ENCODE data around the gene IKZF1.
"Not testable (repeated sequence)": the region's sequence is repeated elsewhere in the genome, so short reads cannot be mapped to it uniquely, and the experiment has no call there.

IKZF1 gene

DNA sequence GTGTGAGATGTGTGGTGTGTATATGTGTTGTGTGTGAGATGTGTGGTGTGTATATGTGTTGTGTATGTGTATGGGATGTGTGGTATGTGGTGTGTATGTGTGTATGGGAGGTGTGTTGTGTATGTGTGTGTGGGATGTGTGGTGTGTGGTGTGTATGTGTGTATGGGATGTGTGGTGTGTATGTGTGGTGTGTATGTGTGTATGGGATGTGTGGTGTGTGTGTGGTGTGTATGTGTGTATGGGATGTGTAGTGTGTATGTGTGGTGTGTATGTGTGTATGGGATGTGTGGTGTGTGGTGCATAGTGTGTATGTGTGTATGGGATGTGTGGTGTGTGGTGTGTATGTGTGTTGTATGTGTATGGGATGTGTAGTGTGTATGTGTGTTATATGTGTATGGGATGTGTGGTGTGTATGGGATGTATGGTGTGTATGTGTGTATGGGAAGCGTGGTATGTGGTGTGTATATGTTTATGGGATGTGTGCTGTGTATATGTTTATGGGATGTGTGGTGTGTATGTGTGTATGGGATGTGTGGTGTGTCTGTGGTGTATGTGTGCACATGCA, 30.8 kb downstream of the IKZF1 start:
- no peak for ATAC-seq

DNA sequence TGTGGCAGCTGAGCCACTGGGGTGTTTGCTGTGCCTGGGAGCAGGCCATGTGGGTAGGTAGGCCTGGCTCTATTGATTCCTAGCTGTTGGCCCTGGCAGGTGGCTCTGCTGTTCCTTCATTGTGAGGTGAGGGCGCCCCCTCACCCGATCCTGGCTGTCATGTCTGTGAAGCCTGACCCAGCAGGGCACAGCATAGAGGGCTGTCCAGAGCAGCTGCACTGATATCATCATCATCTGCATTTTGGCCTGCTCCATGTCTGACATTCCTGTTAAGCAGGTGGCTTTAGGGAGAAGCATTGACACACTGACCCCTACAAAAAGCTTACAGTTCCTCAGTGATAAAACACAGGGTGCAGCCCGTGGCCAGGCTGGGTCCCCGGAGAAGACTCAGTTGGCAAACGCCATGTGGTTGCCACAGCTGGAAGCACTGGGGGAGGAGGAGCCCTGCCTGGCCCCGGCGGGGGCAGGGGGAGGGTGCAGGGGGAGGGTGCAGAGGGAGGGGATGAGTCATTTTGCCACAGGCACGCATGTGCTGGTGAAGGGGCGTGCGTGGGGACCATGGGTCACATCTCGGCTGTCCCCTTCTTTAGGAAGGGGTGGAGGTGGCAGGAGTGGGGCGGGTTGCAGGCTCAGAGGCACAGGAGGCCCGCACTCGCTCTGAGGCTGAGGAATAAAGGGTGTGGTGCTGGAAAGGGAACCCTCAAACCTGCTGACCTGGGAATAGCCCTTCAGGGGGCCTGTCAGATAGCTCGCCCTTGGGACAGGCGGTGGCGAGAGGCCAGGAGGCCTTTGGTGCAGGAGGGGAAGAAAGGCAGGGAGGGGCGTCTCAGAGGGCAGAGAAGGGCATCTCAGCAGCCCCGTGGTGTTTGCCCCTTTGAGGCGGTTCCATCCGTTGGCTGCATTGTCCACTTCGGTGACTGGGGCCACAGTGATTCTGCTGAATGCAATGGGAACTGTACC, 31.6 kb downstream of the IKZF1 start:
- ATAC-seq = peak; percentile 39 to 51

DNA sequence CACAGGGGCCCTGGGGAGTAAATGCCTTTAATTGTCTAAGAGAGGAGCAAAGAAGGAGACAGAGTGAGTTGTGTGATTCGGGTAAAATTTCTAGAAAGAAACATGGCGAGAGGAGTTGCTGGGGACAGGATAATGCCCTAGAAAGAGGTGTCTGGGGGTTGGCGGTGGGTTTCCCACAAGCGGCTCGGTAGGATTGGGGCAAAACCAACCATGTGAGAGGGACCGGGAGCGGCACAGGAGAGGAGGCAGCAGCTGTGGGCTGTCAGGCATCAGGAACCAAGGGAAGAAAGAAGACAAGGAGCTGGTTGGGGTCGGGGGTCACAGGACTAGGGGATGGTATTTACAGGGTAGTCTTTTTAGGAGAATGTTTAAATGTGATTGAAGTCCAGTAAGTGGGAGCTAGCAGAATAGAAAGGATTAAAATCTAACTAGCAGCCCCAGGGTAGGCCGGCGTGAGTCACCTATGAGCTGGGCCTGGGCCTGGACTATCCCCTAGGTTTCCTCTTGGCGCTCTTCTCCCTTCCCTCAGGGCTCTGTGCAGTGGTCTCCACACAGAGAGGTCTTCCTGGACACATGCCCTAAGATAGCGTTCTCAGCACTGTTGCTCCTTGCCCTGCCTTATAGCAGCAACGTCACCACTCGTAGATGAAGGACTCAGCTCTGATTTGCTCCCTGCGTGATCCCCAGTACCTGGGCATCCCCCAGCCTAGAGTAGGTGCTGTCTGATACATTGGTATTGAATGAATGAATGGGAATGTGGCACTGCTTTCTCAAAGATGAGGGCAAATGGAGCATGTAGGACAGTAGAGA, 32.6 kb downstream of the IKZF1 start:
- peak in 1 of 2 donors; percentile 4 for ATAC-seq

DNA sequence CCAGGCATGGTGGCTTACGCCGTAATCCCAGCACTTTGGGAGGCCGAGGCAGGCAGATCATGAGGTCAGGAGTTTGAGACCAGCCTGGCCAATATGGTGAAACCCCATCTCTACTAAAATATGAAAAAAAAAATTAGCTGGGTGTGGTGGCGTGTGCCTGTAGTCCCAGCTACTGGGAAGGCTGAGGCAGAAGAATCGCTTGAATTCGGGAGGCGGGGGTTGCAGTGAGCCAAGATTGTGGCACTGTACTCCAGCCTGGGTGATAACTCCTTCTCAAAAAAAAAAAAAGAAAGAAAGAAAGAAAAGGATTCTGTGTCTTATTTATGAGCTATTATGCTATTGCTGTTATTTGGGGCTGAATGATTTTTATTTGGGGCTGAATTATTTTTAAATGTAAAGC, 35.0 kb downstream of the IKZF1 start:
- ATAC-seq = not testable (repeated sequence)

DNA sequence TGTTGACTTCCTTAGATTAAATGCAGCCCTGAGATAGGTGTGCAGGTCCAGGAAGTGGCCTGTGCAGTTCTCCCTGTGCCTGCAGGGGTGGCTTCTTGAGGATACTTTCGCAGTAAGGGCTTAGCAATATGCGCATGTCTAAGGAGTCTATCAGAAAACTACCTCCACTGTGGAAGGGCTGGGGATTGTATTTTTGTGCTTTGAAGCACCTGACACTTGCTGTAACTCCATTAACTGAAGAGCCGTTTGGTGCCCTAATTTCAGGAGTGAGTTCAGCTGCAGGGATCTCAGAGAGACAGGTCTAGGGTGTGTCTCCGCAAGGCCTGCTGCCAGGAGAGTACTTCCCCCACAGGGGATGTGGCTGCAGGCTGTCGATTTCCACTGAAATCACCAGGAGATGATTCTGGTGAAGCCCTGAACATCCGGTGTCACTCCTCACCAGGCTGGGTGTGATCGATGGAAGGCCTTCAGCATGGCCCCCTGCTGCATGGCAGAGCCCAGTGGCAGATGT, 35.5 kb downstream of the IKZF1 start:
- peak; percentile 17 to 27 for ATAC-seq

DNA sequence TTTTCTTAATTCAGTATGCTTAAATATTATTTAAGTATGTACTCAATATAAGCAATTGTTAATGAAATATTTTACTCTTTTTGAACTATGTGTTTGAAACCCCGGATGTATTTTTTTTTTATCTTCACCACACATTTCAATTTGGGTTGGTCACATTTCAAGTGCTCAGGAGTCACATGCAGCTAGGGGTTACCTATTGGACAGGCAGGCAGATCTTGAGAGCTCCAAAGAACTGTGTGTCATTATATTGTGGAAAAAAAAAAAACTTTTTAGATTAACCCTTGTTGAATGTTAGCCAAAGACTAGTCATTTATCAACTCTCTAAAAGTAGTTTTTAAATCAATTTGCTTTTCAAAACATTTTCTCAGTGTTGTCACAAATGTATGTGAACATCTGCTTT, 37.2 kb downstream of the IKZF1 start:
- peak; percentile 67 for ATAC-seq

DNA sequence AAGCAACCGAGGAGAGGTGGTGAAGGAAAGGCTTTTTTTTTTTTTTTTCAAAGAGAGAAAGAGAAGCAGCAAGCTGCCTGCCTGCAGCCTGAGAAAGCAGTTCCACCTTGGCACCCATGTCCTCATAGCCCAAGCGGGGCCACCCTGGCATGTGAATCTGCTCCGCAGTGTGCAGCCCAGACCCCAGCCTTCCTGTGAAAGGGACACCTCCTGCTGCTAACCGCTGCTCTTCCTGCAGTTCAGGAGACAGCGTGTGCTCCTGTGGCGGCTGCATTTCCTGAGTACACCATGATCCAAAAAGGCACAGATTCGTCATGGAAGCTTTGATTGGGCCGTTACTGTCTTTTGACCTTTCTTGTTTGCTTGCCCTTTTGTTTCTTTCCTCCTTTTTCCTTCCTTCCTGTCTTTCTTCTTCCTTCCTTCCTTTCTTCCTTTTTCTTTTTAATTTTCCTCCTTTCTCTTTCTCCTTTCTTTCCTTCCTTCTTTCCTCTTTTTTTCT, 38.1 kb downstream of the IKZF1 start:
- ATAC-seq = peak in 1 of 2 donors; percentile 19

DNA sequence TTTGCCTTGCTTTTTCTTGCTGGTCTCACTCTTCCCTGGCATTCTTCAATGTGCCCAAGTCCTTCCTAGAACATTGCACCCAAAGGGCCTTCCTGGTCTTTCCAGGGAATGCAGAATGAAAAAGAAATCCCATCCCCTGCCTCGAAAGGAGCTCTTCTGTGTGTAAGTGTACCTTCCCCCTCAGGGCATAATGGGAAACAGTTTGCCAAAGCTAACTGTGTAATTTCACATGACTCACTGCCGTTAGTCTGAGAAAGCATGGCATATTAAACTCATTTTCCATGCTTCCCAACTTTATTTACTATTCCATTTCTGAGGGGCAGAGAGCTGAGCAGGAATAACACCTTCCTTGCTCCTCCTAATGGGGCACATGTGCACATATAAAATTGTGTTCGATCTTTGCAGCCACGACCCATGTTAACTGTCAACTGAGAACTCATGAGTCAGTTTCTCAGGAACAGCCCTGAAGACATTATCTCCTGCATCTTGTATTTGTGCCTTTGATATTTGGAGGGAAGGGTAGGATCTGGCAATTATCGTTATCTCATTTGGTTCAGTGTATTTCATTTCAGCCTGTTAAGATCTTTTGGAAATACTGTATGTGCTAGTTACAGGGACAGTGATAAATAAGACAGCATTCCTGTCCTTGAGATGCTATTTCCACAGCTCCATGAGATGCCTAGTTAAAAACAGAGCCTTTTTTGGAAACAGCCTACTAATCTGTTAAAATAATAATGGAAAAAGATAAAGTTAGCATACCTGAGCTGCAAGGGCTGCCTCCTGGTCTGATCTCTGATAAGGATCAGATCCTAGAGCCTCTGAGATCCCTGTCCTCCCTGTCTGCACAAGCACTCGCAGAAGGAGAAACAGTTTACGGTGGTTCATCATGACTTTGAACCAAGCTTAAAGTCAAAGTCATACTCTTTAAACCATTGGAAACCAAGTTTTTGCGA, 42.3 kb downstream of the IKZF1 start:
- ATAC-seq = no peak

DNA sequence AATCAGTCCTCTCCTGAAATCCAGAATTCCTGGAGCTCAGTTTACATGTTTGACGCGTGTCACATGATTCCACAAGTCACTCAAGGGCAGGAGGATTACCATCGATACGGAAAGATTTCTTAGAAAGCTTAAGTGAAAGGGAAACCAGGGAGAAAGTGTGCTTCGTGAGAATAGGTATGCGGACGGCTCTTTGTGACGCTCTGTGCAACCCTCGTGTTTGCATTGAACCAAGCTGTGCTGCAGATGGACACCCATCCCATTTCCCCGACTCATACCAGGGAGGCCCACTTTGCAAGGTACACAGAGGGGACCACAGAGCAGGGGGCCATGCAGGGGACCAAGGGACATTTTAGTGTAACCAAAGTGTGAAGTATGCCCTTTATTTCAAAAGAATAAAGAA, 43.2 kb downstream of the IKZF1 start:
- ATAC-seq = no peak

DNA sequence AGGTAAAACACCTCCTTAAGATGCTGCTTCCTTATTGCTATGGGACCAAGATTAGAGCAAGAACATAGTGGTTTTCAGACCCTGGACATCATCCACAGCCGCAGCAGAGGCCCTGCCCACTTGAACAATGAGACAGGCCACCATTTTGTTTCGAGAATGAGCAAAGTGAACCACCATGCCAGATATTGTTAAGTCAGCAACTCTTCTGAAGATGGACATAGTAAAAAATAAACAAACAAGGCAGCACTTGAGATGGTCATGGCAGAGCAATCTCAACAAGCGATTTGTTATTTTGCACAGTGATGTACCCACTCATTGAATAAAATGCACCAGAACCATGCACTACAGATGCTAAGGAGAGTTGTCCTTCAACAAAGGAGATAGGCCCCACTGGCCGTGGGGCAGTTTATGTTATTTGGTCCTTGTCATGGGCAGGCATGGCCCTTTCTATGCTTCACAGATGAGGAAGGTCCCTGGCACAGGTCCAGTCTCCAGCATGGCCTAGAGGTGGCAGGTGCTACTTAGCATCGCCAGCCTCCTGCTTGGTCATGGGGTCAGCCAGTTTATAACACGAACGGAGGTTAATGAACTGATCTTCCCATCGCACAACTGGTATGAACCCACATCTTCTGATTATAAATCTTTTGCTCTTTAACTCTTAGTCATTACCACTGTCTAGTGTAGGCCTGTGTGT, 44.1 kb downstream of the IKZF1 start:
- no peak for ATAC-seq

DNA sequence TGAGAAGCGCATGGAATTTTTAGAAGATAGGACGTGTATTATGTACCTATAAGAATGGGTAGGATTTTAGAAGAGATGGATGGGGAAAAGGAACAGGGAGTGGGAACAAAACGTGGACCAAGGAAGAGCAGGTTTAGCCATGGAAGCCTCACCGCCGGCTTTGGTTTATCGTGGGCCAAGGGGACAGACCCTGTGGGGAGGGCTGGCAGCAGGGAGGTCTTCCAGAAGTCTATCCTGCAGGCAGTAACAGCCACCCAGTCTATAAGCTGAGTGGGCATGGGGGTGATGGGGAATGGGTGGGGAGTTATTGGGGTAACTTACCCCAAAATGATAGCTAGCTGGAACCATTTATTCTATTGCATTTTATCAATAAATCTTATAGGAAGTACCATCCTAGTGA, 44.9 kb downstream of the IKZF1 start:
- ATAC-seq = no peak

DNA sequence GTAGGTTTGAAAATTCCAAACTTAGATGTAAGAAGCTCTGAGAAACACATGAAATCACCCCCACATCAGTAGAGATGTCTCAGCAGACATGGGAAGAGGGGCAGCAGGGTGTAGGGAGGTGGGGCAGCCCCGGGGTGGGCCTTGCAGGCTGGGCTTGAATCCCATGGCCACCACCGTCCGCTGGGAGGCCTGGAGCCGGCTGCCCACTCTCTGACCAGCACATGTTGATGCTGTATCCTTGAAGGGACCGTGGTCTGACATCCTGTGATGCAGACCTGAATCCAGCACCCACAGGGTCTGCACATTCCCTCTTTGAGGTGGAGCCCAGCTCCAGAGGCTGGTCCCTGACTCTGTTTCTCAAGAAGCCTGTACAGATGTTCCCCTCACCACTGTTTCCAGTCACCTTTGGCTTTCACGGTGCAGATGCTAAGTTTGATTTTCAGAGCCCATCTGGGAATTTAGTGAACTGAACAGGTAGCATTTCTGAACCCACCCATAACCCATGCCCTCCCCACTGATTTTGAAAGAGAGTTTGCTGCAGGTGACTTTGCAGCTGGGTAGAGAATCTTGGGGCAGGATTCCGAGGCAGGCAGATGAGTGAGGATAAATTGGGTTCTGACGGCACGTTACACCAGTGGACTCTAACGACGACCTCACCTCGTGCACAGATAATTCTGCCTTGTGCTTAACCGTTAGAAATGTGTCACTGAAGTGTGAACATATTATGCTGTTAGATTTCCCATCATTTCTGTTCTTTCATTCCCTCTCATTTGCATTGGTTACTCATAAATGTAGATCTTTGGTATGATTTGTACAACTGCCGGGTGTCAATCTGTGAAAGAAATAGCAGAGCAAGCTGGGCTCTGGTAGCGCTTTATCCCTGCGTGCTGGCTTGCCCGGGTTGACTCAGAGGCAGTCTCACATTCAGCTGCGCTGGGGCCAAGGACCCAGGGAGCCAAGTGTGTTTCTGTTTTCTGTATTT, 45.7 kb downstream of the IKZF1 start:
- ATAC-seq = peak; percentile 77 to 78

DNA sequence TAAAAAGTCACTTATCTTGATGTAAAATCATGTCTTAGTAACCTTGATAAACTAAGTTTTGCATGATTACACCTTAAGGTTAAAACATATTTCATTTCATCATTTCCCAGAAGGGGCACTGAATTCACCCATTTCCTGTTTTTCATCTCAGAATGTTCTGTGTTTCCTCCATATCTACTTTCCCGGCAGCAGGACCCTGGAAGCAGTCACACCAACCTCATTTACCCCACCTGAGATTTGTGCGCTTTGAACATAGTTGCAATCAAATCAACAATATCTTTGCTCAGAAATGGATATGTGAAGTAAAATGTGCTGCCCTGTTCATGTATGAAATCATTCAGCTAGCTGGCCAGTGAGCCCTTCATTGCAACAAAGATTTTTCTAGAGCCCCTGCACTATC, 46.8 kb downstream of the IKZF1 start:
- ATAC-seq = no peak

DNA sequence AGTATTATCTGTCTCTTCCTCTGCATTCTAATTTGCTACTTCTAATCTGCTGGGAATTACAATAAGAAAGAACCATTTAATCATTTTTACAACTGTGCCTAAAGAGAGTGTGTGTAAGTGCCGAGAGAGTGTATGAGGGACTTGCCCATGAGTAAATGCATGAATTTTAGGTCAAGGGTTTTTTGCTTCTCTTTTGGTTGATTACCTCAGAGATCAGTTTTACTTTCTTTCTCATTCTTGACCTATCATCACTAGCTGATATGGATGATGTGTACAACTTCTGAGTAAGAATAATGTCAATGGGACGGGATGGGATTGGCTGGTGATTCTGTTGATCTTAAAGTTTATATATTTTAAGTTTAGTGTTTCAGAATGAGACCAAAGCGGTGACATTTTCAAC, 47.8 kb downstream of the IKZF1 start:
- ATAC-seq = peak; percentile 66 to 67

DNA sequence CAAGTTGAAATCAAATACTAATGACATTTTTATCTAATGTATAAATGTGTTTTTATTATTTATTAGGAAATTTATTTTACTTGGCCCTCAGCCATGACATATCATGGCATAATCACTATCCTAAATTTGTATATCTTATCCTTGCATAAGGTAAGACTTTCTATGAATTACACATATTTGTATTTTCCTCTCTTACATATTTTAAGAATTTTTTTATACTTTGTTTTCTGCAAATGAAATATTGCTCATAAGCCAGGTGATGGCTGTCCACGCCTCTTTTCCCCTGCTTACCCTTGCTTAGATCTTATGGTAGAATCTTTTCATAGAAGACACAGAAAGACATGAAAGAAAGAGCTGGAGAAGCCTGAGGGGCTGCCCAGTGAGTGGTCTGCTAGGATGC, 48.2 kb downstream of the IKZF1 start:
- no peak for ATAC-seq

DNA sequence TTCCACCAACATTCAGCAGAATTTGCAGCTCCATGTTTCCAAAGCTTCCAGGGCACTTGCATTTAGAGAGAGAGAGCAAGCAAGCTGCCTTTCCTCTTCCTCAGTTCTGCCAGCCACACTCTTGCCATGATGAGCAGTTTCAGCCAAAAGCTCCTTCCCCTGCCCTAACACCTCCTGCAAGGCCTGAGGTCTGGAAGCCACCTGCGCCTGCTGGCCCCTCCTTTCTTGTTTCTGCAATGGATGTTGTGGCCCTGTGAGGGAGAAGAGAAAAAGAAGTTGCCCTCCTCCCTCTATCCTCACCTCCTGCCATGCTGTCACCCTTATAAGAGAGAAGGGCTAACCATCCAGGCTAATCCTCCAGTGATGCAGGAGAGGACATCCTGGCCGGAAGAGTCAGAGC, 48.7 kb downstream of the IKZF1 start:
- no peak for ATAC-seq

DNA sequence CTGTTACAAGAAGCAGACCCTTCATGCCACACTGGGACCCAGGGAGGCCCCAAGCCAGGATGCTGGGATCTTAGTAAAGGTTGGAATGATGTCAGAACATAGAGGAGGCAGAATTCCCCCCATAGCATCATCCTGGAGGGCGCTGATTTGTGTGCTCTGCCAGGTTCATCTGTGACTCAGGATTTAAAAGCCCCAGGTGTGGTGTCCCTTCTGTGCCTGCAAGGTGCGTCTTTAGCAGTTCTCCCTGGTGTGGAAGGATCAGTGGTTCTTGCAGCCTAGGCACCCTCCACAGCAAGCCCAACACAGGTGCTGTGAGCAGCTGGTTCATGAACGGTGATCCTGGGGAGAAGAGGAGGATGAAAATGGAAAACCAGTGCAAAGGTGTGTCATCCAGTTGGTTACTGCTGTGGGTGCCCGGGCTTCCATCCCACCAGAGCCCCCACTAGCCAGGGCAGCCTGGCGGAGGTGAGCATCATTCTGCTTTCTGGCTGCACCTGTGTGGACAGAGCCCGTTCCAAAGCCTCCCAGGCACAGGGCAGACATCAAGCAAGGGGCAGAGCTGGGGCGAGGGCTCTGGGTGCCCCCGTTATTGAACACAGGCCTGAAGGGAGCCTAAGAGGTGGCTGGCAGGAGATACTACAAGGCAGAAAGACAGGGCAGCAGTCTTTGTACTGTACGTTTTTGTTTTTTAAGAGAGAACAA, 49.5 kb downstream of the IKZF1 start:
- ATAC-seq = no peak

DNA sequence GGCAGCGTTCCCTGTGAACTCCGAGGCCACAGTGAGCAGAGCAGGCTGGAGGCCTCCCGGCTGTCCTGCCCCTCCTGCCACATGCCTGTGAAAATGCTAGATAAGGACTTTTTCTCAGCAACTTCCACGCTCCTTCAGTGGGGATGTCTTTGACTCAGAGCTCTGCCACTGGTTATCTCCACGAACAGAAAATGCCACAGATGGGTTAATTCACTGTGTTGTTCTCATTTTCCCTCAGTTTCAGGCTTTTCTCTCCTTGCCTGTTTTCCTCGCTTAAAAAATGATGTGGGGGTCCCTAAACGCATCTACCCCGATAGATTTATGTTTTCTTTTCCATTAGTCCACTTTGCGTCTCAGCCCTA, 51.3 kb downstream of the IKZF1 start:
- ATAC-seq = no peak

DNA sequence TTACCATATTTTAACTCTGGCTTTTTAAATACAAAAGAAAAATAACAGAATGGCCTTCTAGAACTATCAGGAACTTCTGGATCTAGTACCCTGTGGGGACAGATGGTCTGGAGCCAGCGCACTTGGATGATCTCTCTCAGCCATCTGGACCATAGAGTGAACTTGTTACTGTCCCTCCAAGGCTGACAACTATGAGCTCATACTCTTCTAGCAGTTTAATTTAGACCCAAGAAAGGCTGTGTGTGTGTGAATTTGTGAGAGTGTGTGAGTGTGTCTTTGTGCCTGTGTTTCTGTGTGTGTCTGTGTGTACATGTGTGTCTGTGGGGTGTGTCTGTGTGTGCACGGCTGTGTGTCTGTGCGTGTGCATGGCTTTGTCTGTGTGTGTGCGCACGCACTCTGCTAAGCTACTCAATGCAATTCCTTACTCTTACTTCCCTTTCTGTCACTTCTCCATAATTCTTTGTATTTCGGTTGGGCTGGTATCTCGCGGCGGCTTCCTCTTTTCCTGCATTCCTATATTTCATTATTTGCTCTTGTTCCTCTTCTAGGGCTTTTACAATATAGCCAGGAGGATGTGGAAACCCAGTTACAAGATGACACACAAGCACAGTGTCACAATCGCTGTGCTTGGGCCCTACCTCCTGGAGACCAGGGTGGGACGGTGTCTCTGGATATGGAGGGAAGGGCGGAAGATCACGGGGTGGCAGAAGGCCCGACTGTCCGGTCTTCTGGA, 51.9 kb downstream of the IKZF1 start:
- ATAC-seq = no peak

Data from activated CD4-positive, CD25-positive, alpha-beta regulatory T cell treated with anti-CD3 and anti-CD28 coated beads, Interleukin-2, amount 50 U/mL, for 24 hours (primary cell).